GM19397 (cell line): Measurements from ENCODE around the gene GNAQ.
"Not testable (repeated sequence)": the region's sequence is repeated elsewhere in the genome, so short reads cannot be mapped to it uniquely, and the experiment has no call there.

Experiments used
- ATAC-seq: cut with Tn5 transposase; IDR thresholded peaks from one replicate; pipeline ENCODE4 v1.9.1; 2021; ENCODE audit warnings: mild to moderate bottlenecking, moderate library complexity; ENCODE audit not compliant: unreplicated experiment

GNAQ gene

GRCh38 chr9:77751341-77752091 is 280.1 kb downstream of the GNAQ start:
- no peak for ATAC-seq

GRCh38 chr9:77750981-77751340 is 280.6 kb downstream of the GNAQ start:
- ATAC-seq, result no peak

- no peak for ATAC-seq
Observed at GRCh38 chr9:77750284-77750683, 281.3 kb downstream of the GNAQ start.

- no peak for ATAC-seq
Observed at GRCh38 chr9:77748214-77748772, 283.3 kb downstream of the GNAQ start.

GRCh38 chr9:77747163-77747562 is 284.4 kb downstream of the GNAQ start:
- ATAC-seq, result no peak

- ATAC-seq, result no peak
Observed at GRCh38 chr9:77744841-77745430, 286.7 kb downstream of the GNAQ start.

- ATAC-seq, result no peak
Observed at GRCh38 chr9:77743386-77743785, 288.2 kb downstream of the GNAQ start.

GRCh38 chr9:77738932-77739331 is 292.7 kb downstream of the GNAQ start:
- ATAC-seq, result no peak

GRCh38 chr9:77735494-77735893 is 296.1 kb downstream of the GNAQ start:
- no peak for ATAC-seq

GRCh38 chr9:77731930-77732329 is 299.7 kb downstream of the GNAQ start:
- no peak for ATAC-seq

GRCh38 chr9:77731008-77731698 is 300.5 kb downstream of the GNAQ start:
- ATAC-seq, result no peak

- ATAC-seq, result no peak
Observed at GRCh38 chr9:77729177-77729576, 302.4 kb downstream of the GNAQ start.

- no peak for ATAC-seq
Observed at GRCh38 chr9:77726814-77727213, 304.8 kb downstream of the GNAQ start.

GRCh38 chr9:77726289-77726688 is 305.3 kb downstream of the GNAQ start:
- no peak for ATAC-seq

- ATAC-seq, result no peak
Observed at GRCh38 chr9:77725820-77726219, 305.8 kb downstream of the GNAQ start.

GRCh38 chr9:77725046-77725694 is 306.4 kb downstream of the GNAQ start:
- no peak for ATAC-seq

GRCh38 chr9:77721156-77721555 is 310.5 kb downstream of the GNAQ start:
- not testable (repeated sequence) for ATAC-seq

- ATAC-seq, result no peak
Observed at GRCh38 chr9:77719321-77719720, 312.3 kb downstream of the GNAQ start.

GRCh38 chr9:77718298-77718640 is 313.3 kb downstream of the GNAQ start:
- ATAC-seq, result not testable (repeated sequence)

GRCh38 chr9:77717608-77718297 is 313.9 kb downstream of the GNAQ start:
- not testable (repeated sequence) for ATAC-seq

GRCh38 chr9:77714077-77714549 is 317.5 kb downstream of the GNAQ start:
- no peak for ATAC-seq
